Activated CD4-positive, CD25-positive, alpha-beta regulatory T cell treated with anti-CD3 and anti-CD28 coated beads, Interleukin-2, amount 50 U/mL, for 72 hours (primary cell): Measurements from ENCODE around the gene MAPK11.
"Not testable (repeated sequence)": the region's sequence is repeated elsewhere in the genome, so short reads cannot be mapped to it uniquely, and the experiment has no call there.

Source experiments
- DNase-seq: peaks from one replicate; pipeline ENCODE4 v3.0.0; 2021

The MAPK11 gene

GRCh38 chr22:50275181-50276055 is 5.2 kb upstream of the MAPK11 start:
- DNase-seq, result no peak

GRCh38 chr22:50274771-50275170 is 4.6 kb upstream of the MAPK11 start:
- no peak for DNase-seq

GRCh38 chr22:50274311-50274710 is 4.1 kb upstream of the MAPK11 start:
- DNase-seq, result no peak

- not testable (repeated sequence) for DNase-seq
These were observed 3.6 kb upstream of the MAPK11 start for GRCh38 chr22:50273781-50274180.

GRCh38 chr22:50273352-50273751 is 3.2 kb upstream of the MAPK11 start:
- not testable (repeated sequence) for DNase-seq

- DNase-seq, result no peak
These were observed 2.0 kb upstream of the MAPK11 start for GRCh38 chr22:50272044-50272802.

- peak; percentile 67 for DNase-seq
These were observed 1.4 kb upstream of the MAPK11 start for GRCh38 chr22:50271519-50271970.

GRCh38 chr22:50270666-50271394 is 650 bp upstream of the MAPK11 start:
- peak; percentile 72 for DNase-seq

GRCh38 chr22:50269573-50269969 is 609 bp downstream of the MAPK11 start:
- no peak for DNase-seq

GRCh38 chr22:50268655-50269113 is 1.5 kb downstream of the MAPK11 start:
- no peak for DNase-seq

- DNase-seq, result peak; percentile 62
These were observed 2.4 kb downstream of the MAPK11 start for GRCh38 chr22:50267591-50268390.

GRCh38 chr22:50266994-50267393 is 3.2 kb downstream of the MAPK11 start:
- no peak for DNase-seq

- no peak for DNase-seq
These were observed 5.1 kb downstream of the MAPK11 start for GRCh38 chr22:50264946-50265669.

GRCh38 chr22:50264104-50264745 is 6.0 kb downstream of the MAPK11 start:
- no peak for DNase-seq

- no peak for DNase-seq
These were observed 7.1 kb downstream of the MAPK11 start for GRCh38 chr22:50262973-50263617.

GRCh38 chr22:50262460-50262911 is 7.7 kb downstream of the MAPK11 start:
- no peak for DNase-seq

GRCh38 chr22:50261615-50262459 is 8.3 kb downstream of the MAPK11 start, which contains the start of gene MAPK12:
Gene MAPK12, minus strand, starts transcription at chr22:50261683. Its CDS starts 174 bp downstream, at chr22:50261509.
- DNase-seq, result no peak

- DNase-seq, result no peak
These were observed 9.2 kb downstream of the MAPK11 start for GRCh38 chr22:50260801-50261614.
